Sigmoid colon (tissue), 7 donors: ENCODE data around the gene FOSL2. TPM values are rescaled to one million over a fixed set of nuclear protein-coding genes. Genes with fewer than 3 reads are reported as not detected.

ENCODE experiments used
- DNase-seq: peaks from one replicate; pipeline ENCODE4 v3.0.0-alpha.2; 2019
- H3K27ac ChIP-seq, 4 donors: fragments of 200-600 bp; sonication (generic); one replicate each; pipeline ENCODE4 v1.5.1; 2016 to 2019; ENCODE audit warnings: mild to moderate bottlenecking in 1 of 4
- H3K27me3 ChIP-seq, 3 donors: fragments of 200-600 bp; sonication (generic); one replicate each; pipeline ENCODE4 v1.5.1; 2019; ENCODE audit warnings: mild to moderate bottlenecking in 1 of 3
- H3K36me3 ChIP-seq, 4 donors: fragments of 200-600 bp; sonication (generic); one replicate each; pipeline ENCODE4 v1.5.1; 2016 to 2019
- H3K4me1 ChIP-seq, 4 donors: fragments of 200-600 bp; sonication (generic); one replicate each; pipeline ENCODE4 v1.5.1; 2017 to 2019
- H3K4me3 ChIP-seq, 4 donors: fragments of 200-600 bp; sonication (generic); one replicate each; pipeline ENCODE4 v1.5.1; 2017 to 2019; ENCODE audit warnings: mild to moderate bottlenecking in 2 of 4, moderate library complexity in 1 of 4
- H3K9me3 ChIP-seq, 4 donors: fragments of 200-600 bp in 3 of 4; sonication (generic) in 3 of 4; one replicate each; pipeline versions ENCODE4 v1.5.1 to v1.6.1; 2013 to 2019
- EP300 ChIP-seq, 4 donors: sonication (generic); formaldehyde crosslinking; IDR thresholded peaks; one replicate each; pipeline ENCODE4 v1.6.1; 2017; ENCODE audit warnings: antibody characterized with exemption in 4 of 4
- POLR2A ChIP-seq, 2 donors: fragments of 450-650 bp; IDR thresholded peaks; one replicate each; pipeline ENCODE4 v1.6.1; 2016; ENCODE audit warnings: antibody characterized with exemption in 2 of 2, mild to moderate bottlenecking in 2 of 2, moderate library complexity in 2 of 2
- POLR2AphosphoS5 ChIP-seq, 4 donors: sonication (generic); formaldehyde crosslinking; IDR thresholded peaks; one replicate each; pipeline ENCODE4 v1.6.1; 2017; ENCODE audit warnings: antibody characterized with exemption in 4 of 4
- whole genome bisulfite sequencing, 2 donors: extraction: QIAGEN DNeasy Blood & Tissue Kit; methylation state at CpG; one replicate each; pipeline ENCODE4 v1.1.7; 2013; 5-methylcytosine and 5-hydroxymethylcytosine counted together
- intact Hi-C: fragments of 100-400 bp; cut with DNase I; formaldehyde crosslinking; loops from one replicate; pipeline ENCODE4 v1.15.1; 2023
- polyA plus RNA-seq, 3 donors: library from polyadenylated mRNA; stranded (reverse); fragments of 200-250 nt; gene quantifications; one replicate each; pipeline ENCODE4 v1.2.3, GENCODE V29; 2013
- total RNA-seq, 4 donors: library from RNA; depleted of rRNA; stranded (reverse); fragments of >200 nt; gene quantifications; one replicate each; pipeline ENCODE4 v1.1.0, GENCODE V29; 2016
- TF ChIP-seq, protein P1 (sequence below), 4 experiments: fragments of 450-650 bp in 3 of 4; fragments of 200-600 bp in 1 of 4; IDR thresholded peaks; one replicate each; pipeline ENCODE4 v1.5.1; 2016 to 2019; ENCODE audit warnings: antibody characterized with exemption in 4 of 4, mild to moderate bottlenecking in 3 of 4, moderate library complexity in 2 of 4
- donor health status: healthy with polysubstance abuse.
- donor health status: Bipolar disorder and iron deficiency.
- donor health status: healthy.

The FOSL2 gene
- total and polyA plus RNA-seq, 7 donors, result 30.0 to 208 (median 65.8) TPM

DNA sequence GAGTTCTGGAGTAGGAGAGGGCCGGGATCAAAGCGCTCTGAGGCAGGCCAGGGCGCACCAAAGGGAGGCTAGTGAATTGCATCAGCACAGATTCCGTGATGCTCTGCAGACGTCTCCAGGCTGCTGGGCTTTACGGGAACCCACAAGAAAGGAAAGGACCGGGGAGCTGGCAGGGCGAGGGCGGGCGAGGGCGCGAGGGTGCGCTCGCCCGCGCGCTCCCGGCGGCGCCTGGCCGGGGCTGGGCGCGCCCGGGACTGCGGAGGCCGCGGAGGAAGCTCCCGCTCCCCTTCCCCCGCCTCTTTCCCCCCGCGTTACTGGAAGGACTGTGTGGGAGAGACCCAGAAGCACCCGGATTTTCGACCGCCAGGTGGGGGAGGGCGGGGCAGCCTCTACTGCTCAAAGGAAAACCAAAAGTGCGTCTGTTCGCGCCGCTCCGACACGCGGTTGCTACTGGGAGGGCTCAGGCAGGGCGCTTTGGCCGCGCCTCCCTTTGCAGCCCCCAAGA, 2.4 kb upstream of the FOSL2 start:
- peaks cover 0 to 25% (median 12%) of the 10 kb centered on the region in 4 donors for H3K4me1 ChIP-seq
- no peaks in the 10 kb centered on the region for H3K36me3 ChIP-seq
- H3K9me3 ChIP-seq, result no peaks in the 10 kb centered on the region
- peak; percentile 97 for DNase-seq
- peak overlapping the region; percentile 97 to 100 (median 100) for H3K27ac ChIP-seq
- intact Hi-C loops, result loop anchor here (1.0 to 5.0 kb wide), 8 partner anchors 51 to 619 kb away; partner anchors contain the start of genes BABAM2, MRPL33 and RBKS
- no peaks in the 10 kb centered on the region for H3K27me3 ChIP-seq
- H3K4me3 ChIP-seq, result peak overlapping the region; percentile 60 to 99 (median 97)
- 0 to 1% methylated on average over 45 of the region's 45 CpGs for WGBS, 2 donors
- TF ChIP-seq POLR2A (IDR thresholded peaks at IDR 0.05) (peak in 1 of 2 donors; percentile 35), EP300 (IDR thresholded peaks at IDR 0.05) (peak; percentile 83 to 94 (median 91)), POLR2AphosphoS5 (IDR thresholded peaks at IDR 0.05) (peak; percentile 83 to 90 (median 86))
- TF ChIP-seq, protein P1, sequence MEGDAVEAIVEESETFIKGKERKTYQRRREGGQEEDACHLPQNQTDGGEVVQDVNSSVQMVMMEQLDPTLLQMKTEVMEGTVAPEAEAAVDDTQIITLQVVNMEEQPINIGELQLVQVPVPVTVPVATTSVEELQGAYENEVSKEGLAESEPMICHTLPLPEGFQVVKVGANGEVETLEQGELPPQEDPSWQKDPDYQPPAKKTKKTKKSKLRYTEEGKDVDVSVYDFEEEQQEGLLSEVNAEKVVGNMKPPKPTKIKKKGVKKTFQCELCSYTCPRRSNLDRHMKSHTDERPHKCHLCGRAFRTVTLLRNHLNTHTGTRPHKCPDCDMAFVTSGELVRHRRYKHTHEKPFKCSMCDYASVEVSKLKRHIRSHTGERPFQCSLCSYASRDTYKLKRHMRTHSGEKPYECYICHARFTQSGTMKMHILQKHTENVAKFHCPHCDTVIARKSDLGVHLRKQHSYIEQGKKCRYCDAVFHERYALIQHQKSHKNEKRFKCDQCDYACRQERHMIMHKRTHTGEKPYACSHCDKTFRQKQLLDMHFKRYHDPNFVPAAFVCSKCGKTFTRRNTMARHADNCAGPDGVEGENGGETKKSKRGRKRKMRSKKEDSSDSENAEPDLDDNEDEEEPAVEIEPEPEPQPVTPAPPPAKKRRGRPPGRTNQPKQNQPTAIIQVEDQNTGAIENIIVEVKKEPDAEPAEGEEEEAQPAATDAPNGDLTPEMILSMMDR (IDR thresholded peaks at IDR 0.05), result no peak

DNA sequence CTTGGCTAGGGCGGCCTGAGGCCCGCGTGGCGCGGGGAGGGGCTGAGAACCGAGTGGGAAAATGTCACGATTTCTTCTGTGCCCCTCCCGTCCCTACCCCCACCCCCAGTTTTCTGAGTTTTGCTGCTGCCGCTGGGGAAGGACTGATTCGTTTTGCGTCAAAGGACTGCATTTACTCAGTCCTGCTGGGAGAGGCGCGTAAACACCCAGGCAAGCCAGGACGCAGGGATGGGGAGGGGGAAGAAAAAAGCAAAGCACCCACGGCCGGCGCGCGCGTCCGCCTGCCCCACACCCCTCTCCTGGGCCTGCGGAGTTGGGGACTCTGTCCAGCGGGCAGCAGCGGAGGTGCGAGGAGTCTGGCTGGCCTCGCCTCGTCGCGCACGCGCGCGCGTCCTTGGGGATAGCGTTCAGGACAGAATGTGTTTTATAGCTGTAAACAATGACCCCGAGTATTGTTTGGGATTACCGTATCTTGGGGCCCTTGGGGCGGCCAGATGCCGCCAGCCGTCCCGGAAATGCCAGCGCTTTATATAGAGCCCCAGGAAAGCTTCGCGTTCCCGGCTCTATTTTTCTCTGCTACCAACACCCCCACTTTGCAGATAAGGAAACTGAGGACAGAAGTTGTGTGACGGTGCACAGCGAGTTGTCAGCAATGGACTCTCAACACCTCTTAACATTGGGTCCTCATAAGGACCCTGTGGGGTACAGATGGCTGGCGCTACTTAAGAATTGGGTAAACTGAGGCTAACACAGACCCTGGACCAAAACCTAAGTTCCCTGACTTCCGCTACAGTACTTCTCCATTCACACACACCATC, 1.7 kb upstream of the FOSL2 start:
- DNase-seq, result peak; percentile 96
- Histone ChIP-seq H3K4me1 (peaks cover 0 to 25% (median 12%) of the 10 kb centered on the region in 4 donors), H3K4me3 (peak overlapping the region; percentile 60 to 99 (median 97)), H3K27me3 (no peaks in the 10 kb centered on the region), H3K36me3 (no peaks in the 10 kb centered on the region), H3K9me3 (no peaks in the 10 kb centered on the region), H3K27ac (peak overlapping the region; percentile 97 to 100 (median 100))
- 0% methylated on average over 49 of the region's 49 CpGs for WGBS, 2 donors
- TF ChIP-seq POLR2A (IDR thresholded peaks at IDR 0.05) (peak; percentile 4 to 8), POLR2AphosphoS5 (IDR thresholded peaks at IDR 0.05) (peak; percentile 73 to 78 (median 75)), EP300 (IDR thresholded peaks at IDR 0.05) (peak; percentile 6 to 81 (median 62))
- TF ChIP-seq, protein P1 (IDR thresholded peaks at IDR 0.05), result peak in 1 of 4 experiments; percentile 21
- intact Hi-C loops, result loop anchor here (1.0 to 5.0 kb wide), 9 partner anchors 52 to 620 kb away; partner anchors contain the start of genes BABAM2, MRPL33 and RBKS

DNA sequence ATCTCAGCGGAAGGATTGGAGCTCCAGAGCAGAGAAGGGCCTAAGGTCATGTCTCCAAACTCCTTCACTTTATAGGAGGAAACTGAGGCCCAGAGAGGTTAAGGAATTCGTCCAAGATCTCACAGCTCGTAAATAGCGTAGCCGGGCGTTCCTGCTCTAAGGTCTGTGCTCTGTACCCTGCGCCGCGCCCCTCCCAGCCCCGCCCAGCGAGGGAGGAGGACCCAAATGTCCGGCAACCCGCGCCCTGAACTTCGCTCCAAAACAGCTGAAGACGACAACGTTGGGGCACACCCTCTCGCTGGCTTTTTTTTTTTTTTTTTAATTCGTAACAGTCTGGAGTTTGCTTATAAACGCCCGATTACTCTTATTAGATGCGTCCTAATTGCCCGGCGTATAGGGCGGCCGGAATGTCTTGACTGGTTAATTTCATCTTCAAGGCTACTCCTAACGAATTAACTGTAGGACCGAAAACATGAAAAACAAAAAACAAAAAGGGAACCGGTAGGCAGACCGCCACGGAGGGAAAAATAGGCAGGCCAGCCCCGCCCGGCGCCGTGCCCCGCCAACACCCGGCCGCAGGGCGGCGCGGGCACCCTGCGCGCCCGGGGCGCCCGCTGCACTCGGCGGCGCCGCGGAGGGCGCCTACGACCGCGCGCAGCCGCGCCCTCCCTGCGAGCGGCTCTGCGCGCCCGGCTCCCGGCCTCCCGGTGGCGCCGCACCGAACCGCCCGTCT, 928 bp upstream of the FOSL2 start:
- Histone ChIP-seq H3K9me3 (no peaks in the 10 kb centered on the region), H3K4me1 (peaks cover 0 to 24% (median 12%) of the 10 kb centered on the region in 4 donors), H3K36me3 (no peaks in the 10 kb centered on the region), H3K27ac (peak overlapping the region; percentile 97 to 100 (median 100)), H3K27me3 (no peaks in the 10 kb centered on the region), H3K4me3 (peak overlapping the region; percentile 60 to 99 (median 97))
- intact Hi-C loops, result loop anchor here (1.0 to 5.0 kb wide), 8 partner anchors 53 to 621 kb away; partner anchors contain the start of gene MRPL33
- 0% methylated on average over 70 of the region's 70 CpGs for WGBS, 2 donors
- DNase-seq, result peak; percentile 98
- TF ChIP-seq POLR2AphosphoS5 (IDR thresholded peaks at IDR 0.05), result peak; percentile 83 to 91 (median 84)
- peak in 1 of 4 donors; percentile 70 for TF ChIP-seq EP300 (IDR thresholded peaks at IDR 0.05)
- TF ChIP-seq POLR2A (IDR thresholded peaks at IDR 0.05), result peak; percentile 46 to 54
- TF ChIP-seq, protein P1 (IDR thresholded peaks at IDR 0.05), result no peak

DNA sequence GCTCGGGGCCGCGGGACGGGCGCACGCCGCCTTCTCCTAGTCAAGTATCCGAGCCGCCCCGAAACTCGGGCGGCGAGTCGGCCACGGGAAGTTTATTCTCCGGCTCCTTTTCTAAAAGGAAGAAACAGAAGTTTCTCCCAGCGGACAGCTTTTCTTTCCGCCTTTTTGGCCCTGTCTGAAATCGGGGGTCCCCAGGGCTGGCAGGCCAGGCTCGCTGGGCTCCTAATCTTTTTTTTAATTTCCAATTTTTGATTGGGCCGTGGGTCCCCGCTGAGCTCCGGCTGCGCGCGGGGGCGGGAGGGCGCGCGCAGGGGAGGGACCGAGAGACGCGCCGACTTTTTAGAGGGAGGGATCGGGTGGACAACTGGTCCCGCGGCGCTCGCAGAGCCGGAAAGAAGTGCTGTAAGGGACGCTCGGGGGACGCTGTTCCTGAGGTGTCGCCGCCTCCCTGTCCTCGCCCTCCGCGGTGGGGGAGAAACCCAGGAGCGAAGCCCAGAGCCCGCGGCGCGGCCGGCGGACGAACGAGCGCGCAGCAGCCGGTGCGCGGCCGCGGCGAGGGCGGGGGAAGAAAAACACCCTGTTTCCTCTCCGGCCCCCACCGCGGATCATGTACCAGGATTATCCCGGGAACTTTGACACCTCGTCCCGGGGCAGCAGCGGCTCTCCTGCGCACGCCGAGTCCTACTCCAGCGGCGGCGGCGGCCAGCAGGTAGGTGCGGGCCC, 617 bp downstream of the FOSL2 start:
- TF ChIP-seq, protein P1 (IDR thresholded peaks at IDR 0.05), result no peak
- TF ChIP-seq POLR2AphosphoS5 (IDR thresholded peaks at IDR 0.05) (peak; percentile 43 to 93 (median 66)), EP300 (IDR thresholded peaks at IDR 0.05) (no peak), POLR2A (IDR thresholded peaks at IDR 0.05) (peak in 1 of 2 donors; percentile 60)
- peak; percentile 84 for DNase-seq
- H3K27me3 ChIP-seq, result no peaks in the 10 kb centered on the region
- peaks cover 0 to 6% (median 0%) of the 10 kb centered on the region in 4 donors for H3K36me3 ChIP-seq
- H3K4me1 ChIP-seq, result peaks cover 0 to 36% (median 26%) of the 10 kb centered on the region in 4 donors
- WGBS, 2 donors, result 0% methylated on average over 81 of the region's 81 CpGs
- intact Hi-C loops, result loop anchor here (5.0 kb wide), 3 partner anchors 234 to 436 kb away; no protein-coding TSS in a partner anchor
- peak overlapping the region; percentile 96 to 99 (median 98) for H3K4me3 ChIP-seq
- no peaks in the 10 kb centered on the region for H3K9me3 ChIP-seq
- H3K27ac ChIP-seq, result peak overlapping the region; percentile 97 to 100 (median 100)
